HEK293 (cell line): ENCODE results near the gene RPS28.

Source experiments
- CTCF ChIA-PET: fragments of 350-600 bp; formaldehyde crosslinking; extraction: SDS; loops from one replicate; lab custom pipeline; 2021; ENCODE audit warnings: antibody characterized with exemption; lab: Yijun Ruan, JAX
- POLR2A ChIA-PET: fragments of 300-600 bp; formaldehyde crosslinking; extraction: SDS; loops from one replicate; lab custom pipeline; 2020; ENCODE audit warnings: antibody characterized with exemption, inconsistent platforms; lab: Yijun Ruan, JAX
- H3K27ac ChIP-seq: fragments of 200-500 bp; sonication (Bioruptor generic); 2 replicates; pipeline ENCODE4 v1.5.1; 2014; ENCODE audit warnings: low read depth, low read length, control low read depth, inconsistent platforms; ENCODE audit errors: extremely low read depth
- H3K36me3 ChIP-seq, 2 experiments: fragments of 200-500 bp in 1 of 2; sonication (Bioruptor generic) in 1 of 2; 1 replicate in 1 of 2; 2 replicates in 1 of 2; pipeline ENCODE4 v1.5.1; 2014 to 2017; ENCODE audit warnings: inconsistent platforms in 2 of 2, low read length in 2 of 2; ENCODE audit not compliant: control insufficient read depth in 2 of 2, insufficient read depth in 1 of 2
- H3K4me1 ChIP-seq: fragments of 200-500 bp; sonication (Bioruptor generic); 2 replicates; pipeline ENCODE4 v1.5.1; 2014; ENCODE audit warnings: mild to moderate bottlenecking, low read length, inconsistent platforms; ENCODE audit not compliant: control insufficient read depth, insufficient read depth
- H3K4me3 ChIP-seq: 2 replicates; pipeline ENCODE4 v1.5.1; 2011; ENCODE audit warnings: low read depth, mild to moderate bottlenecking, control low read depth, low read length, moderate library complexity
- H3K9me3 ChIP-seq: fragments of 200-500 bp; sonication (Bioruptor generic); 2 replicates; pipeline ENCODE4 v1.5.1; 2014; ENCODE audit warnings: low read depth, low read length, inconsistent platforms; ENCODE audit not compliant: control insufficient read depth, insufficient read depth
- FEZF1 ChIP-seq: fragments of 450-650 bp; formaldehyde crosslinking; IDR thresholded peaks from 2 replicates; pipeline ENCODE4 v1.5.1; 2016; ENCODE audit warnings: missing biosample characterization, missing genetic modification characterization
- GLI4 ChIP-seq: fragments of 450-650 bp; formaldehyde crosslinking; IDR thresholded peaks from 2 replicates; pipeline ENCODE4 v1.5.1; 2016; ENCODE audit warnings: missing biosample characterization, missing genetic modification characterization
- GLIS1 ChIP-seq: fragments of 450-650 bp; formaldehyde crosslinking; IDR thresholded peaks from 2 replicates; pipeline ENCODE4 v1.5.1; 2016; ENCODE audit warnings: missing biosample characterization, missing genetic modification characterization
- HOXD13 ChIP-seq: sonication (generic); formaldehyde crosslinking; IDR thresholded peaks from 2 replicates; pipeline ENCODE4 v1.8.0; 2022; ENCODE audit warnings: missing genetic modification reagents, borderline replicate concordance
- MEIS1 ChIP-seq: sonication (generic); formaldehyde crosslinking; IDR thresholded peaks from 2 replicates; pipeline ENCODE4 v1.8.1; 2022; ENCODE audit warnings: missing genetic modification reagents, mild to moderate bottlenecking, borderline replicate concordance
- MZF1 ChIP-seq: fragments of 450-650 bp; formaldehyde crosslinking; IDR thresholded peaks from 2 replicates; pipeline ENCODE4 v1.5.1; 2017; ENCODE audit warnings: missing biosample characterization, missing genetic modification characterization, borderline replicate concordance
- PBX3 ChIP-seq: sonication (generic); formaldehyde crosslinking; IDR thresholded peaks from 2 replicates; pipeline ENCODE4 v1.8.1; 2022; ENCODE audit warnings: mild to moderate bottlenecking, moderate library complexity, missing genetic modification reagents
- ZBTB17 ChIP-seq: fragments of 450-650 bp; formaldehyde crosslinking; IDR thresholded peaks from 2 replicates; pipeline ENCODE4 v1.5.1; 2016; ENCODE audit warnings: missing biosample characterization, missing genetic modification characterization
- ZBTB21 ChIP-seq: fragments of 450-650 bp; formaldehyde crosslinking; IDR thresholded peaks from 2 replicates; pipeline ENCODE4 v1.5.1; 2017; ENCODE audit warnings: missing biosample characterization, missing genetic modification characterization
- ZBTB7A ChIP-seq: fragments of 450-650 bp; formaldehyde crosslinking; IDR thresholded peaks from 2 replicates; pipeline ENCODE4 v1.5.1; 2016; ENCODE audit warnings: low read depth, missing biosample characterization, missing genetic modification characterization
- ZBTB8A ChIP-seq: fragments of 450-650 bp; formaldehyde crosslinking; IDR thresholded peaks from 2 replicates; pipeline ENCODE4 v1.5.1; 2016; ENCODE audit warnings: missing biosample characterization, missing genetic modification characterization
- ZNF19 ChIP-seq: fragments of 450-650 bp; formaldehyde crosslinking; IDR thresholded peaks from 2 replicates; pipeline ENCODE4; 2016; ENCODE audit warnings: missing biosample characterization, missing genetic modification characterization, low read depth
- ZNF248 ChIP-seq: fragments of 450-650 bp; formaldehyde crosslinking; IDR thresholded peaks from 2 replicates; pipeline ENCODE4 v1.5.1; 2017; ENCODE audit warnings: missing biosample characterization, missing genetic modification characterization
- ZNF26 ChIP-seq: fragments of 450-650 bp; formaldehyde crosslinking; IDR thresholded peaks from 2 replicates; pipeline ENCODE4 v1.5.1; 2016; ENCODE audit warnings: missing biosample characterization, missing genetic modification characterization
- ZNF341 ChIP-seq: fragments of 450-650 bp; formaldehyde crosslinking; IDR thresholded peaks from 2 replicates; pipeline ENCODE4; 2016; ENCODE audit warnings: low read depth, missing biosample characterization, missing genetic modification characterization
- ZNF366 ChIP-seq: fragments of 450-650 bp; formaldehyde crosslinking; conservative IDR thresholded peaks from 2 replicates; pipeline ENCODE4 v1.5.1; 2016; ENCODE audit warnings: missing biosample characterization, missing genetic modification characterization
- ZNF37A ChIP-seq: fragments of 450-650 bp; IDR thresholded peaks from 2 replicates; pipeline ENCODE4 v1.5.1; 2018; ENCODE audit warnings: missing biosample characterization, missing genetic modification characterization
- ZNF394 ChIP-seq: fragments of 450-650 bp; formaldehyde crosslinking; IDR thresholded peaks from 2 replicates; pipeline ENCODE4 v1.5.1; 2016; ENCODE audit warnings: missing biosample characterization, missing genetic modification characterization, mild to moderate bottlenecking, moderate library complexity, borderline replicate concordance
- ZNF426 ChIP-seq: fragments of 450-650 bp; formaldehyde crosslinking; IDR thresholded peaks from 2 replicates; pipeline ENCODE4 v1.5.1; 2017; ENCODE audit warnings: missing biosample characterization, missing genetic modification characterization, mild to moderate bottlenecking, inconsistent platforms, moderate library complexity
- ZNF433 ChIP-seq: fragments of 450-650 bp; formaldehyde crosslinking; IDR thresholded peaks from 2 replicates; pipeline ENCODE4 v1.5.1; 2016; ENCODE audit warnings: missing biosample characterization, missing genetic modification characterization, low read depth
- ZNF473 ChIP-seq: fragments of 450-650 bp; formaldehyde crosslinking; IDR thresholded peaks from 2 replicates; pipeline ENCODE4 v1.5.1; 2017; ENCODE audit warnings: missing biosample characterization, missing genetic modification characterization
- ZNF600 ChIP-seq: fragments of 450-650 bp; formaldehyde crosslinking; IDR thresholded peaks from 2 replicates; pipeline ENCODE4 v1.5.1; 2016; ENCODE audit warnings: missing biosample characterization, missing genetic modification characterization
- ZNF629 ChIP-seq: fragments of 450-650 bp; formaldehyde crosslinking; IDR thresholded peaks from 2 replicates; pipeline ENCODE4 v1.5.1; 2017; ENCODE audit warnings: missing biosample characterization, missing genetic modification characterization
- ZNF664 ChIP-seq: fragments of 450-650 bp; formaldehyde crosslinking; IDR thresholded peaks from 2 replicates; pipeline ENCODE4 v1.5.1; 2016; ENCODE audit warnings: missing biosample characterization, missing genetic modification characterization
- ZXDB ChIP-seq: fragments of 450-650 bp; formaldehyde crosslinking; IDR thresholded peaks from 2 replicates; pipeline ENCODE4 v1.5.1; 2016; ENCODE audit warnings: missing biosample characterization, missing genetic modification characterization

The RPS28 gene

GRCh38 chr19:8335343-8336071 lies 14.2 kb downstream of the RPS28 start:
- TF ChIP-seq ZBTB17 (tag by site-specific recombination) (no peak), ZNF664 (tag by site-specific recombination) (peak; percentile 95), PBX3 (CRISPR knock-in tag) (0 out of 2 replicates have a peak, but pooled peaks have one; percentile 29), MEIS1 (CRISPR knock-in tag) (no peak)
- no peaks in the 10 kb centered on the region; the same call in 1 of the 2 replicates for H3K4me1 ChIP-seq
- POLR2A ChIA-PET = interaction anchor here (1.1 to 2.9 kb wide), 2 partner anchors 11 to 14 kb away, joined by 4 to 22 read pairs; partner anchors contain the start of genes NDUFA7 and RPS28
- H3K36me3 ChIP-seq = no peaks in the 10 kb centered on the region
- peak overlapping the region; percentile 21; the same call in 1 of the 2 replicates for H3K27ac ChIP-seq
- H3K4me3 ChIP-seq = peak overlapping the region; percentile 31
- CTCF ChIA-PET = interaction anchor here (0.7 to 1.1 kb wide), 4 partner anchors 11 to 243 kb away, joined by 3 to 4 read pairs (median 3); no protein-coding TSS in a partner anchor
- H3K9me3 ChIP-seq = no peaks in the 10 kb centered on the region

GRCh38 chr19:8336072-8336569 lies 14.8 kb downstream of the RPS28 start:
- TF ChIP-seq HOXD13 (CRISPR knock-in tag) = no peak
- TF ChIP-seq ZNF394 (tag by site-specific recombination) = peak; percentile 42; the same call in 1 of the 2 replicates
- H3K9me3 ChIP-seq = no peaks in the 10 kb centered on the region
- CTCF ChIA-PET = interaction anchor here (0.7 to 1.1 kb wide), 3 partner anchors 12 to 242 kb away, joined by 3 read pairs; no protein-coding TSS in a partner anchor
- H3K27ac ChIP-seq = no peak overlapping the region
- no peaks in the 10 kb centered on the region; the same call in 1 of the 2 replicates for H3K4me1 ChIP-seq
- H3K4me3 ChIP-seq = no peak overlapping the region
- no peaks in the 10 kb centered on the region for H3K36me3 ChIP-seq
- POLR2A ChIA-PET = interaction anchor here (1.1 to 2.9 kb wide), 3 partner anchors 12 to 15 kb away, joined by 3 to 22 read pairs (median 4); partner anchors contain the start of genes NDUFA7 and RPS28

GRCh38 chr19:8336660-8337059 lies 15.4 kb downstream of the RPS28 start:
- H3K27ac ChIP-seq = no peak overlapping the region
- TF ChIP-seq ZNF341 (tag by site-specific recombination) (peak; percentile 51; the same call in 1 of the 2 replicates), ZNF426 (tag by site-specific recombination) (no peak)
- H3K9me3 ChIP-seq = no peaks in the 10 kb centered on the region
- POLR2A ChIA-PET = interaction anchor here (1.1 kb wide), 2 partner anchors 12 to 14 kb away, joined by 3 to 4 read pairs; no protein-coding TSS in a partner anchor
- no peak overlapping the region for H3K4me3 ChIP-seq
- CTCF ChIA-PET = interaction anchor here (0.6 to 1.1 kb wide), 3 partner anchors 11 to 250 kb away, joined by 3 read pairs; no protein-coding TSS in a partner anchor
- H3K36me3 ChIP-seq = no peaks in the 10 kb centered on the region
- no peaks in the 10 kb centered on the region; the same call in 1 of the 2 replicates for H3K4me1 ChIP-seq

GRCh38 chr19:8337728-8338127 lies 16.4 kb downstream of the RPS28 start:
- CTCF ChIA-PET = interaction anchor here (0.5 to 1.7 kb wide), 4 partner anchors 10 to 85 kb away, joined by 3 to 9 read pairs (median 3); no protein-coding TSS in a partner anchor
- POLR2A ChIA-PET = no interaction called here
- TF ChIP-seq ZNF366 (tag by site-specific recombination) (no peak), ZBTB8A (no peak), ZBTB7A (no peak), FEZF1 (tag by site-specific recombination) (no peak), ZNF37A (tag by site-specific recombination) (no peak), ZNF248 (tag by site-specific recombination) (no peak), ZNF26 (tag by site-specific recombination) (no peak), ZXDB (no peak), ZNF19 (tag by site-specific recombination) (no peak), ZNF433 (tag by site-specific recombination) (no peak), MZF1 (no peak), ZBTB21 (tag by site-specific recombination) (no peak), ZNF473 (tag by site-specific recombination) (no peak), ZNF629 (no peak), GLI4 (tag by site-specific recombination) (no peak), ZNF600 (tag by site-specific recombination) (no peak), GLIS1 (tag by site-specific recombination) (no peak)

More at GRCh38 chr19:8337728-8338127, 16.4 kb downstream of the RPS28 start:
- H3K9me3 ChIP-seq = no peaks in the 10 kb centered on the region
- no peaks in the 10 kb centered on the region for H3K36me3 ChIP-seq
- no peak overlapping the region for H3K4me3 ChIP-seq
- no peak overlapping the region for H3K27ac ChIP-seq
- H3K4me1 ChIP-seq = no peaks in the 10 kb centered on the region; the same call in 1 of the 2 replicates
